ENCODE data around the gene SPATA45.
A peak's percentile ranks its signal among the peaks of the same experiment; 100 is the strongest.
"Not testable (repeated sequence)": the region's sequence is repeated elsewhere in the genome, so short reads cannot be mapped to it uniquely, and the experiment has no call there.

SPATA45 gene

DNA sequence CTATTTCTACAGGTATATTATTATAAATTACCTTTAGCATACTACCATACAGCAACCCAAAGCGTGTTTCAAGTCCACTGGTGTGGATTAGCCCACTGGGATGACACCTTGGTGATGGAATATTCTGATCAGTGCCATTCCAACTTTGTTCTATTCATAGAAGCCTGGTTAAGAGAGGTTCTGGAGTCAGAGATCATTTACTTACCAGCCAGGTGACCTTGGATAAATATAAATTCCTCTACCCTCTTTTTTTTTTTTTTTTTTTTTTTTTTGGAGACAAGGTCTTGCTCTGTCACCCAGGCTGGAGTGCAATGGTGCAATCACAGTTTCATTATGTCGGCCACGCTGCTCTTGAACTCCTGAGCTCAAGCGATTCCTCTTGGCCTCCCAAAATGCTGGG, at the start of gene SPATA45:
SPATA45 (minus strand) TSS at position 101 of the 400 bp plus-strand sequence. CDS start 11,500 bp downstream, outside the sequence.
- no peak for DNase-seq

DNA sequence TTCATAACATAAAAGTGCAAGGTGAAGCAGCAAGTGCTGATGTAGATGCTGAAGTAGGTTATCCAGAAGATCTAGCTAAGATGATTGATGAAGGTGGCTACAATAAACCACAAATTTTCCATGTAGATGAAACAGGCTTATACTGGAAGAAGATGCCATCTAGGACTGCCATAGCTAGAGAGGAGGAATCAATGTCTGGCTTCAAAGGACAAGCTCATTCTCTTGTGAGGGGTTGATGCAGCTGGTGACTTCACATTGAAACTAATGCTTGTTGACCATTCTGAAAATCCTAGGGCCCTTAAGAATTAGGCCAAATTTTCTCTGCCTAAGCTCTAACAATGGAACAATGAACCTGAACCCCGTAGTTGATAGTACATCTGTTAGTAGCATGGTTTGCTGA, 44.7 kb upstream of the SPATA45 start:
- DNase-seq: no peak

DNA sequence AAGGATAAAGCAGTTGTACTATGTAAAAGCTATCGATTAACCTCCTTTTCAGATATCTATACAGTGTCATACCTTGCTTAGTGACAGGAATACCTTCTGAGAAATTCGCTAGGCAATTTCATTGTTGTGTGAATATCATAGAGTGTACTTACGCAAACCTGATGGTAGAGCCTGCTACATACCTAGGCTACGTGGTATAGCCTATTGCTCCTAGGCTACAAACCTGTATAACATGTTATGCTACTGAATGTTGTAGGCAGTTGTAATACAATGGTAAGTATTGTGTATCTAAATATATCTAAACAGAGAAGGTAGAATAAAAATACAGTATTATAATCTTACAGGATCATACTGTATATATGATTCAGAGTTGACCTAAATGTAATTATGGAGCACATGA, 37.1 kb upstream of the SPATA45 start:
- no peak for DNase-seq

DNA sequence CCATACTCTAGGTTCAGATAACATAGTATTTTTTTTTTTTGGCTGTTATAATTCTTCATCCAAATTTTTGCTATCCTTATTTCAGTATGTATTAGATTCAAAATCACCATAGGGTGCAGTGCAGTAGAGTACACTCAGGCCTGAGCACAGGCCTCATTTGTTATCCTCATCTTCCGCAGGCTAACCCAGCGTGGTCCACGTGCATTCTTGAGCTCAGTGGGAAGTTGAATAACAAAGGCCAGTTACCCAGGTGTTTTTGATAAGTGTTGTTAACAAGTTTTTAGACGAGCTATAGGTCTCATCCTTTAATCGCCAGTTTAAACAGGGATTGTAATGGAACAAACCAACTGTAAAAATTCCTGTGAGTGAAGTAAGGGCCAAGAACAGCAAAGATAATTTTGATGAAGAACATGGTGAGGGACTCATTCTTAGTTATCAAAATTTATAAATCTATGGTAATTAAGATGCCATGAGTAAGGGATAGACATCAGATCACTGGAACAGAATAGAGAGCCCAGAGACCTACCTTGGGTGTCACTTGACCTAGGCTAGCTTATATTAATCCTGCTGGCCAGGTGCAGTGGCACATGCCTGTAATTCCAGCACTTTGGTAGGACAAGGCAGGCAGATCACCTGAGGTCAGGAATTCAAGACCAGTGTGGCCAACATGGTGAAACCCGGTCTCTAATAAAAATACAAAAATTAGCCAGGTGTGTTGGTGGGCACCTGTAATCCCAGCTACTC, 32.7 kb upstream of the SPATA45 start:
- no peak for DNase-seq

DNA sequence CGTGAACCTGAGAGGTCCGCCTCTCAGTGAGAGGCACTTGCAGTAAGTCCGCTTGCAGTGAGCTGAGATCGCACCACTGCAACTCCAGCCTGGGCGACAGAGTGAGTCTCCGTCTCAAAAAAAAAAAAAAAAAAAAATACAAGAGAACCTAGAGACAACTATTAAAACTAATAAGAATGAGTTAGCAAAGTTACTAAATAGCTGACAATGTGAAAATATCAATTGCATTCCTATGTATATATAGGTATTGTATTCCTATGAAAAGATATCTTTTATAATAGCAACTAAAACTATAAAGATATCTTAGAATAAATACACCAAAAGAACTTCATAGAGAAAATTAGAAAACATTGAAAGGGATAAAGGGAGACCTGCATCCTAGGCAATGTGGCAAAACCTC, 31.0 kb upstream of the SPATA45 start:
- no peak for DNase-seq

DNA sequence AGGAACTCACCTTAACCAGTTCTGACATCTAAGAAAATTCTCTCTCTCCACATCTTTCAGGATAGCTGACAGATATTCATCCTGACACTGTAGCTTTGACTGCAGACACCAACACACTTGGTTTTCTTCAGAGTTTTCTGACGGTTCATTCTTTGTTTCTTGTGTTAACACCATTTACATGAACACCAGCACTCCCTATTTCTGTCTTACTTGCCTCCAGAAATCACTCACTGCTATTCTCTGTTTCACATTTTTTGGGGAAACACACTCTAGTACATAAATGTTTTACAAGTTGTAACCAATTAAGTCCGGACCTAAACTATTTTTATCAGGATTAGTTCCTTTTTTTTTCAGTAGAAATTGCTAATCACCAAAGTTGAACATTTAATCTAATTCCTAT, 26.1 kb upstream of the SPATA45 start:
- no peak for DNase-seq

DNA sequence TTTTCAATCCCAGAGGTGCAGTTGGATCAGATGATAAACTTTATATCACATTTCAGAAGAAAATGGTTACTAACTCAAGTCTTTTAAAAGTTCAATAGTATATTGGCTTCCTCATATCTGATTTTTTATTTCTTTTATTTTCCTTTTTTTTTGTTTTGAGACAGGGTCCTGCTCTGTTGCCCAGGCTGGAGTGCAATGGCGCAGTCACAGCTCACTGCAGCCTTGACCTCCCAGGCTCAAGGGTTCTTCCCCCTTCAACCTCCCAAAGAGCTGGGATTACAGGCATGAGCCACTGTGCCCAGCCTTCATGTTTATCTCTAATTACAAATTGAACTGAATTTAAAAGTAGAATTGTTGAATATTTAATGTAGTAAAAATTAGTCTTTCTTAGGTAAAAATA, 24.5 kb upstream of the SPATA45 start:
- no peak for DNase-seq

DNA sequence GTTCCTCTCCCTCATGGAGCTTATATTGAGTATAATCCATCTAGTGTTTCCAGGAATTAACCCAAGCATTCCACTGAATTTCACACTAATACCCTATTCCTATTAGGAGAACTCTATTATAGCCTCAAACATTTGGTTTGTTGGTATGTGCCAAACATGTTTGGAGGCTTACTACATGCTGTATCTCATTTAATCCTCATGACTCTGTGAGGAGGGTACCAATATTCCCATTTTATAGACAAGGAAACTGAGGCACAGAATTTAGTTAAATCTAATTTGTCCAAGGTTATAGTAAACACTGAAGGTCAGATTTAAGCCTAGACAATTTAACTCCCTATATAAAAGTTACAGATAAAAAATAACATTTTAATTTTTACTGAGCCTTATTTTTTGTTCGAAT, 19.7 kb upstream of the SPATA45 start:
- no peak for DNase-seq

DNA sequence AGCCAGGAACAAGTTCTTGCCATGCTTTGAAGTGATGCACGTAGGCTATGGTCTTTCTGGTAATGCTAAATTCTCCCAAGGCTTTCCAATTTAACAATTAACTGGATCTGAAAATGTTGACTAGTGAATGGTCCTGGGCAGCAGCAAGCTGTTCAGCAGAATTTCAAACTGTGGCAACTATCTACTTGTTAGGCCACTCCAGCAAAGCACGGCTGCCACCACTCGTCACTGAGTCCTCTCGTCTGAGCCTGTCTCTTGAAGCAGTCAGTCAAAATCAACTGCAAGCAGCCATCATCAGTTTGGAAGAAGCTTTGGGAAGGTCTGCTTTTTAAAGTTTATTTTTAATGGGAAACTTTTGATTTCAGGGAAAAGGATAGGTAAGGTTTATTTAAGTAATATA, 16.8 kb upstream of the SPATA45 start:
- no peak for DNase-seq

DNA sequence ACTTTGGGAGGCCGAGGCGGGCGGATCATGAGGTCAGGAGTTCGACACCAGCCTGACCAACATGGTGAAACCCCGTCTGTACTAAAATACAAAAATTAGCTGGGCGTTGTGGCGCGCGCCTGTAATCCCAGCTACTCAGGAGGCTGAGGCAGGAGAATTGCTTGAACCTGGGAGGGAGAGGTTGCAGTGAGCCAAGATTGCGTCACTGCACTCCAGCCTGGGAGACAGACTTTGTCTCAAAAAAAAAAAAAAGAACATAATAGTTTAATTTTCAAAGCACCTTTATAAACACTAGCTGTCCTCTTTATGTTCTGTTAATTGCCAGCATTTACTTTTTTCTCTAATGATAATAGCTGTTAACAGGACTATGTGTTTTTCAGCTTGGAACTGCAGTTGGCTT, 15.9 kb upstream of the SPATA45 start:
- not testable (repeated sequence) for DNase-seq

DNA sequence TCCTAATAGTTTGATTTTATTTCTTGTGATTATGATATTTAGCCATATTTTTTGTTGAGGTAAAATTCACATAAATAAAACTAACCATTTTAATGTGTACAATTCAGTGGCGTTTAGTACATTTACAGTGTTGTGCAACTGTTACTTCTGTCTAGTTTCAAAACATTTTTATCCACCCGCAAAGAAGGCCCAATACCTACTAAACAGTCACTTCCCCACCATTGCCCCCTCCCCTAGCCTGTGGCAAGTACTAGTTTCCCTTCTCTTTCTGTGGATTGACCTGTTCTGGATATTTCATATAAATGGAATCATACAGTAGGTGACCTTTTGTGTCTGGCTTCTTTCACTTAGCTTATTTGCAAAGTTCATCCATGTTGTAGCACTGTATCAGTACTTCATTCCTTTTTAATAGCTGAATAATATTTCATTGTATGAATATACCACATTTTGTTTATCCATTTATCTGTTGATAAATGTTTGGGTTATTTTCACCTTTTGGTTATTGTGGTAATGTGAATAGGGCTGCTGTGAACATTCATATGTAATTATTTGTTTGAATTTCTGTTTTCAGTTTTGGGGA, 14.8 kb upstream of the SPATA45 start:
- DNase-seq: no peak

DNA sequence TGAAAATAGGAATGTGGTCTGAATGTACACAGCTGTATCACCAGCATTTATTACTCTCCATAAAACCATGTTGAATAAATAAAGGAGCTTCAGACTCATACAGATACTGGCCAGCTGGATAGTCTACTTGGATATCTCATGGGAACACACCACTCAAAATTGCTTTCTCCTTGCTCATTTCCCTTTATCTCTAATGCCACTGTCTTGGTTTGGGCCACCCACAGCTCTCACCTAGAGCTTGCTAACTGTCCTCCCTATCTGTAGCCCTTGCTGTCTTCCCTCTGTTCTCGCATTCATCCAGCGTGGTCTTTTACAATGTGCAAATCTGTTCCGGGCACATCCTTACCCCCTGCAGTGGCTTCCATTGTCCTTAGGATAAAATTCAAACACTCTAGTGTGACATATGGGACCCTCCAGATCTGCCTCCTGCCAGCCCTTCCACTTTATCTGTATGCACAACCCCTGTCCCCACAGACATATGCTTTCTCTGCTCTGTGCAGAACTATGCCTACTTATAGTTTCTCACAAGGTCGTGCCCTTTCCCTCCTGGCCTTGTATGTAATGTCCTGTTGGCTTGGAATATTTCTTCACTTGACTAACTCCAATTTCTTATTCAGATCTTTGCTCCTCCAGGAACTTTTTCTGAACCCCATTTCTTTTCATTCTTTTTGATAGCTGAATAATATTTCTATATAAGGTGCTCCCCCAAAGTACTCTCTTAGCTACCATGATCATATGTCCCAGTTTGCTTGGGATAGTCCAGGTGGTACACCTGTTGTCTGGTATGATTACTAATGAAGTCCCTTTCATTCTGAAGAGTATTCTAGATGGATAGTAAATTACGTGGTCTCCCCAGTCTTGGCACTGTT, 13.5 kb upstream of the SPATA45 start:
- DNase-seq: no peak

DNA sequence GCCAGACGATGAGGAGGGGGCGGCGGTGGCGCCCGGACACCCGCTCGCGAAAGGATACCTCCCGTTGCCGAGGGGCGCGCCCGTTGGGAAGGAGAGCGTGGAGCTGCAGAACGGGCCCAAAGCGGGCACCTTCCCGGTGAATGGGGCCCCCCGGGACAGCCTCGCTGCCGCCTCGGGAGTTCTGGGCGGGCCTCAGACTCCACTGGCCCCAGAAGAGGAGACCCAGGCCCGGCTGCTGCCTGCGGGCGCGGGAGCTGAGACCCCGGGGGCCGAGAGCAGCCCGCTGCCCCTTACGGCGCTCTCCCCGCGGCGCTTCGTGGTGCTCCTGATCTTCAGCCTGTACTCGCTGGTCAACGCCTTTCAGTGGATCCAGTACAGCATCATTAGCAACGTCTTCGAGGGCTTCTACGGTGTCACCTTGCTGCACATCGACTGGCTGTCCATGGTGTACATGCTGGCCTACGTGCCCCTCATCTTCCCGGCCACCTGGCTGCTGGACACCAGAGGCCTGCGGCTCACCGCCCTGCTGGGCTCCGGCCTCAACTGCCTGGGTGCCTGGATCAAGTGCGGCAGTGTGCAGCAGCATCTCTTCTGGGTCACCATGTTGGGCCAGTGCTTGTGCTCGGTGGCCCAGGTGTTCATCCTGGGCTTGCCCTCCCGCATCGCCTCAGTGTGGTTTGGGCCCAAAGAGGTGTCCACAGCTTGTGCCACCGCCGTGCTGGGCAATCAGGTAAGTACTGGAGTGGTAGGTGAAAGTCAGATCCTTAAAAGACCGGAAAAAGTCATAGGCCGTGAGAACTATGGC, 11.2 kb upstream of the SPATA45 start:
- DNase-seq: peak; percentile 61

DNA sequence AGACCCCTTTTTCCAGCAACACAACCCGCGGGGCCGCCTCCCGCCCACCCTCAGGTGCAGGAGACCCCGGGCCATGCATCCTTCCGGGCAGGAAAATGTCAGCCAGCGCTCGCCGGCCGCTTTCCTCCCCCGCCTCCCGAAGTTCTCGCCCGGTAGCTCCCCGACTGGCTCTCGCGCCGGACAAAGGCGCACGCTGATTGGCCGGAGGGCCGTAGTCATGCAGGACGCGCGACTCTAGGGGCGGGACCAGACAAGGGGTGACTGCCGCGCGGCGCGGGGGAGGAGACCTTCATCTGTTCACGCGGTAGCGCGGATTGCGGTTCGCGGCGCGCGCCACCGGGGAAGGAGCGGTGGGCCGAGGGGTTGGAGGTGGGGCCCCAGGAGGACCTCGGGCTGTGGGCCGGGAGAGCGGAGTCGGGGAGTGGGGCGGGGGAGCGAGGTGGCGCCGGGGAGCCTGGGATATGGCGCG, 10.6 kb upstream of the SPATA45 start, which contains the start of gene FLVCR1:
FLVCR1 (plus strand) TSS at position 284 of the 469 bp plus-strand sequence; CDS start at position 462, 178 bp downstream.
- DNase-seq: peak; percentile 97

DNA sequence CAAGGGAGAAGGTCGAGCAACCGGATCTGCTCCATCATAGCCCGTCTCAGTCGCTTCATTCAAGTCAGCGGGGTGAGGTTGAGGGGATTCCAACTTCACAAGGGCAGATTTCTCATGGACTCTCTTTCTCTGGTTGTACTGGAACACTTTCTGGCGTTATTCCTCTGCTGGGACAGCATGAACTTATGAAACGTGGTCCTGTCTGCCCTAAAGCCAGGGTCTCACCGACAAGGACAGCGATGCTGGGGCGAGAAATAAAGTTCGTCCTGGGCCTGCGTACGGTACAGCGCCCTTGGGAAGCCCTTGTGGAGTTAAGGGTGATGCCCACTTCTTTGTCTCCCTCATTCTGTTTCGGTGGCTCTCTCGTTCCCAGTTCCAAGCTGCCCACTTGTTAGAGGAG, 9.3 kb upstream of the SPATA45 start:
- DNase-seq: no peak

DNA sequence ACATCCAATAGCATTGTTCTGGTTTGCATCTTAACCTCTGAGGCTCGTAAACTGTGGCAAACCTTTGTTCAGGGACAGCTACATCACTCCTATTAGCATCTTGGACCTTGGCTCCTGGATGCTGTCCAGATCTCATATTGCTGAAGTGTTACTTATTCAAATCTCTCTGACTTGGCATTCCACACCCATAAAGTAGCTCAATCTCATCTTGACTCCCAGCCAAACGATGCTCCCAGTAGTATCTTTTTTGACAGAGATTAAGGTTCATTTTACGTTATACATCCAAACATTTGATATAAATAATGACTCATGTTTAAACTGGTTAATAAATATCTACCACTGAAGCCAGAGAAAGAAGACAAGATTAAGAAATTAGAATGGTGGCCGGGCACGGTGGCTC, 6.2 kb upstream of the SPATA45 start:
- no peak for DNase-seq

DNA sequence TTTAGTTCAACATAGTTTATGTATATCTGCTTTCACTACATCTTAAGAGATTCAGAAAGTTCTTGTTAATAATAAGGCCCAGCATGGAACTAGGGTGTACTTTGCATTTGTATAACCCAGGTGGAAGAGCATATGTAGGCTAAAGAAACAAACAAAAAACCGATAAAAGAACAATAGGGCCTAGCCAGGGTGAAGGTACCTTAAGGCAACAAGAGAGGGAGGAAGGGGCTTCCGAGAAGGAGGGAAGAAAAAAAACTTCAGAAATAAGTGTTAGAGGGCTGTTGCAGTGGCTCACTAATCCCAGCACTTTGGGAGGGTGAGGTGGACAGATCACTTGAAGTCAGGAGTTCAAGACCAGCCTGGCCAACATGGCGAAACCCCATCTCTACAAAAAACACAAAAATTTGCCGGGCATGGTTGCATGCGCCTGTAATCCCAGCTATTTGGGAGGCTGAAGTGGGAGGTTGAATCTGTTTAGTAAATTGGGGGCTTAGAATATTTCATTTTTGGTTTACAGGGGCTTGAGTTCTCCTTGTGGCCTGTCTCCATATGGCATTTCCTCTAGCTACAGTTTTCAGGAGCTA, 4.7 kb upstream of the SPATA45 start:
- DNase-seq: no peak

DNA sequence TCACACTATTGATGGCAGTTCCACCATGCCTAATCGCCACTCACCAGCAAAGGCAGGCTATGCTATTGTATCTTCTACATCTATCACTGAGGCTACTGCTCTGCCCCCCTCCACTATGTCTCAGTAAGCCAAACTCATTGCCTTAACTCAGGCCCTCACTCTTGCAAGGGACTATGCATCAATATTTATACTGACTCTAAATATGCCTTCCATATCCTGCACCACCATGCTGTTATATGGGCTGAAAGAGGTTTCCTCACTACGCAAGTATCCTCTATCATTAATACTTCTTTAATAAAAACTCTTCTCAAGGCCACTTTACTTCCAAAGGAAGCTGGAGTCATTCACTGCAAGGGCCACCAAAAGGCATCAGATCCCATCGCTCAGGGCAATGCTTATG, 2.9 kb downstream of the SPATA45 start:
- not testable (repeated sequence) for DNase-seq

DNA sequence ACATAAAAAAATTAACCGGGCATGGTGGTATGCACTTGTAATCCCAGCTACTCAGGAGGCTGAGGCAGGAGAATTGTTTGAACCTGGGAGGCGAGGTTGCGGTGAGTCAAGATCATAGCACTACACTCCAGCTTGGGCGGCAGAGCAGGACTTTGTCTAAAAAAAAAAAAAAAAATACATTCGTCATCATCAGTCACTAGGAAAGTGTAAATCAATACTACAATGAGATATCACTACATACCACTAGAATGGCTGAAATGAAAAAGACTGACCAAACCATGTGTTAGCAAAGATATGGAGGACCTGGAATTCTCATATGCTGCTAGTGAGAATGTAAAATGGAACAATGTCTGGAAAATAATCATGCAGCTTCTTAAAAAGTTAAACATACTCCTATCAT, 9.3 kb downstream of the SPATA45 start:
- no peak for DNase-seq

DNA sequence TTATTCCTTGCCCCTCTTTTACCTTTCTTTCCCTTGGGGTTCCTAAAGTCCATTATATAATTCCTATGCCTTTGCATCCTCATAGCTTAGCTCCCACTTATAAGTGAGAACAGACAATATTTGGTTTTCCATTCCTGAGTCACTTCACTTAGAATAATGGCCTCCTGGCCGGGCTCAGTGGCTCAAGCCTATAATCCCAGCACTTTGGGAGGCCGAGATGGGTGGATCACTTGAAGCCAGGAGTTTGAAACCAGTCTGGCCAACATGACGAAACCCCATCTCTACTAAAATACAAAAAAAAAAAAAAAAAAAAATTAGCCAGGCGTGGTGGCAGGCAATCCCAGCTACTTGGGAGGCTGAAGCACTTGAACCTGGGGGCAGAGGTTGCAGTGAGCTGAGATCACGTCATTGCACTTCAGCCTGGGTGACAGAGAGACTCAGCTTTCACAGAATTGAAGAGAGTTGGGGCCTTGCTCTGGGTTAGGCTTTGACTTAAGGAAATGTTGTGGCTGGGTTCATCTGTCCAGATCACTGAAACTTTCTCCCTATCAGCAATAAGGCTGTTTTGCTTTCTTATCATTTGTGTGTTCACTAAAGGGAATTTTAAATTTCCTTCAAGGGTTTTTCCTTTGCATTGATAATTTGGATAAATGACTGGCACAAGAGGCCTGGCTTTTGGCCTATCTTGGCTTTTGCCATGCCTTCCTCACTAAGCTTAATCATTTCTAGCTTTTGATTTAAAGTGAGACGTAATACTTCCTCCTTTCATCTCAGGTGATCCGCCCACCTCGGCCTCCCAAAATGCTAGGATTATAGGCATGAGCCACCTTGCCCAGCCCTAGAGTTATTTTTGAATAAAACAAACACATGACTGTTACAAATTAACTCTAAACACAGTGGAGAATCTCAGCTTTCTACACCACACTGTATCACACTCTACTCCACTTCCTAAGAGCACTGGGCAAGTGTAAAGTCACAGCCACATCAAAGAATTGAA, 13.9 kb downstream of the SPATA45 start:
- not testable (repeated sequence) for DNase-seq

DNA sequence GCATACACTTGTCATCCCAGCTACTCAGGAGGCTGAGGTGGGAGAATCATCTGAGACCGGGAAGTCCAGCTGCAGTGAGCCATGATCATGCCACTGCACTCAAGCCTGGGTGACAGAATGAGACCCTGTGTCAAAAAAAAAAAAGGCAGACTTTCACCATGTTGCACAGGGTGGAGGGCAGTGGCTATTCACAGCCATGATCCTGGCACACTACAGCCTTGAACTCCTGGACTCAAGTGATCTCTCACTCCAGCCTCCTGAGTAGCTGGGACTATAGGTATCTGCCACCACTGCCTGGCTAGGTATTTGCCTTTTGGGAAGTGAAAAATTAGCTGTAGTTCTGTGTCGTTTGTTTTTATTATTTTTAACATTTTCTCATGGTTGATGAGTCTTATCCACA, 19.1 kb downstream of the SPATA45 start:
- no peak for DNase-seq
